ENCODE results near the gene CAPNS2.

The CAPNS2 gene

DNA sequence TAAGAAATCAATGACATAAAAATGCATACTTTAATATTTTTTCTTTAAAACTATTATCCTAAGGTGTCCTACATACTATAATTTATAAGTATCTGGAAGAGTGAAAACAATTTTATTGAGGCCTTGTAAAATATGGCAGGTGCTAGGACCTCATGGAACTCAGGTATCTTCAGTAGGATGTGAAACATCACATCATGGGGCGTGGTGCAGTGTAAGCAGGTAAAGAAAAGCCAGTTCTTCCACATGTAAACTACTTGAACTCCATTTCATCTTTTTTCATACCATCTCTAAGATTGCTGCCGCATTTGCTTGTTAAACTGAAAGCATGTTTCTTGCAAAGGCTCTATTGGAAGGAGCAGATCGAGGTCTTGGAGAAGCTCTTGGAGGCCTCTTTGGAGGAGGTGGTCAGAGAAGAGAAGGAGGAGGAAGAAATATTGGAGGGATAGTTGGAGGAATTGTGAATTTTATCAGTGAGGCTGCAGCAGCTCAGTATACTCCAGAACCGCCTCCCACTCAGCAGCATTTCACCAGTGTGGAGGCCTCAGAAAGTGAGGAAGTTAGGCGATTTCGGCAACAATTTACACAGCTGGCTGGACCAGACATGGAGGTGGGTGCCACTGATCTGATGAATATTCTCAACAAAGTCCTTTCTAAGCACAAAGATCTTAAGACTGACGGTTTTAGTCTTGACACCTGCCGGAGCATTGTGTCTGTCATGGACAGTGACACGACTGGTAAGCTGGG is at the start of gene CAPNS2:
Gene CAPNS2 (plus strand): TSS at position 253 of the 744 bp plus-strand sequence. CDS start 73 bp downstream, at position 326.
- H2AFZ ChIP-seq (ENCODE audit: low read depth): no peak within 1 kb of the TSS
- no peak within 1 kb of the TSS for H3K4me2 ChIP-seq
- no peak within 1 kb of the TSS for H3K4me3 ChIP-seq (IDR thresholded peaks at IDR 0.05; ENCODE audit: insufficient read depth, low read depth, low read length)
- no peak within 1 kb of the TSS for H3K9ac ChIP-seq
- no peaks in the 10 kb centered on the region for H4K20me1 ChIP-seq (ENCODE audit: insufficient read depth)
- TF ChIP-seq, protein P1, sequence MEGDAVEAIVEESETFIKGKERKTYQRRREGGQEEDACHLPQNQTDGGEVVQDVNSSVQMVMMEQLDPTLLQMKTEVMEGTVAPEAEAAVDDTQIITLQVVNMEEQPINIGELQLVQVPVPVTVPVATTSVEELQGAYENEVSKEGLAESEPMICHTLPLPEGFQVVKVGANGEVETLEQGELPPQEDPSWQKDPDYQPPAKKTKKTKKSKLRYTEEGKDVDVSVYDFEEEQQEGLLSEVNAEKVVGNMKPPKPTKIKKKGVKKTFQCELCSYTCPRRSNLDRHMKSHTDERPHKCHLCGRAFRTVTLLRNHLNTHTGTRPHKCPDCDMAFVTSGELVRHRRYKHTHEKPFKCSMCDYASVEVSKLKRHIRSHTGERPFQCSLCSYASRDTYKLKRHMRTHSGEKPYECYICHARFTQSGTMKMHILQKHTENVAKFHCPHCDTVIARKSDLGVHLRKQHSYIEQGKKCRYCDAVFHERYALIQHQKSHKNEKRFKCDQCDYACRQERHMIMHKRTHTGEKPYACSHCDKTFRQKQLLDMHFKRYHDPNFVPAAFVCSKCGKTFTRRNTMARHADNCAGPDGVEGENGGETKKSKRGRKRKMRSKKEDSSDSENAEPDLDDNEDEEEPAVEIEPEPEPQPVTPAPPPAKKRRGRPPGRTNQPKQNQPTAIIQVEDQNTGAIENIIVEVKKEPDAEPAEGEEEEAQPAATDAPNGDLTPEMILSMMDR (conservative IDR thresholded peaks at IDR 0.05; ENCODE audit: low read depth, low read length): no peak
- H3K27me3 ChIP-seq (ENCODE audit: insufficient read depth, low read depth): no peaks in the 10 kb centered on the region
- no peak within 1 kb of the TSS for H3K27ac ChIP-seq
- H3K36me3 ChIP-seq (ENCODE audit: insufficient read depth): no peaks in the 10 kb centered on the region
- no peaks in the 10 kb centered on the region for H3K79me2 ChIP-seq (ENCODE audit: insufficient read depth, low read depth)
- H3K4me1 ChIP-seq (ENCODE audit: low read depth, poor library complexity, severe bottlenecking): no peaks in the 10 kb centered on the region

DNA sequence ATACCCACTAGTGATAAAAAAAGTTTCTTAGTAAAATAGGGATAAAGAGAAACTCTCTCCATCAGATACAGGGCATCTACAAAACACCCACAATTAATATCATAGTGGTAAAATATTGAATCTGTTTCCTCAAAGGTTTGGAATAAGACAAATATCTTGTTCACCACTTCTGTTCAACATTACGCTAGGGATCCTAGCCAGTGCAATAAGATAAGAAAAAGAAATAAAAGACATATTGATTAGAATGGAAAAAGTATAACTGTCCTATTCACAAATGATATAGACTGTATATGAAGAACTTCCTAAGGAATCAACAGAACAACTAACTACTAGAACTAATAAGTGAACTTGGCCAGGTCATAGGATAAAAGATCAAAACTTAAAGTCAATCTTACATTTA is 44.7 kb upstream of the CAPNS2 start:
- Histone ChIP-seq H3K4me3 (IDR thresholded peaks at IDR 0.05; ENCODE audit: insufficient read depth, low read depth, low read length) (no peak overlapping the region), H3K27me3 (ENCODE audit: insufficient read depth, low read depth) (no peaks in the 10 kb centered on the region), H3K27ac (no peak overlapping the region), H3K9ac (no peak overlapping the region), H3K4me1 (ENCODE audit: low read depth, poor library complexity, severe bottlenecking) (no peaks in the 10 kb centered on the region), H3K4me2 (no peak overlapping the region), H2AFZ (ENCODE audit: low read depth) (no peak overlapping the region), H3K79me2 (ENCODE audit: insufficient read depth, low read depth) (no peaks in the 10 kb centered on the region), H3K36me3 (ENCODE audit: insufficient read depth) (no peaks in the 10 kb centered on the region), H4K20me1 (ENCODE audit: insufficient read depth) (no peaks in the 10 kb centered on the region)
- TF ChIP-seq, protein P1 (conservative IDR thresholded peaks at IDR 0.05; ENCODE audit: low read depth, low read length): no peak

GRCh38 chr16:55526441-55526840 is 40.0 kb upstream of the CAPNS2 start:
- Histone ChIP-seq H3K27ac (no peak overlapping the region), H3K9ac (no peak overlapping the region), H2AFZ (ENCODE audit: low read depth) (no peak overlapping the region), H3K4me2 (no peak overlapping the region), H3K4me1 (ENCODE audit: low read depth, poor library complexity, severe bottlenecking) (no peaks in the 10 kb centered on the region), H3K4me3 (IDR thresholded peaks at IDR 0.05; ENCODE audit: insufficient read depth, low read depth, low read length) (no peak overlapping the region), H3K79me2 (ENCODE audit: insufficient read depth, low read depth) (no peaks in the 10 kb centered on the region), H4K20me1 (ENCODE audit: insufficient read depth) (no peaks in the 10 kb centered on the region), H3K36me3 (ENCODE audit: insufficient read depth) (0 out of 2 replicates have a peak, but pooled peaks cover 2% of the 10 kb centered on the region), H3K27me3 (ENCODE audit: insufficient read depth, low read depth) (no peaks in the 10 kb centered on the region)
- TF ChIP-seq, protein P1 (conservative IDR thresholded peaks at IDR 0.05; ENCODE audit: low read depth, low read length): no peak

DNA sequence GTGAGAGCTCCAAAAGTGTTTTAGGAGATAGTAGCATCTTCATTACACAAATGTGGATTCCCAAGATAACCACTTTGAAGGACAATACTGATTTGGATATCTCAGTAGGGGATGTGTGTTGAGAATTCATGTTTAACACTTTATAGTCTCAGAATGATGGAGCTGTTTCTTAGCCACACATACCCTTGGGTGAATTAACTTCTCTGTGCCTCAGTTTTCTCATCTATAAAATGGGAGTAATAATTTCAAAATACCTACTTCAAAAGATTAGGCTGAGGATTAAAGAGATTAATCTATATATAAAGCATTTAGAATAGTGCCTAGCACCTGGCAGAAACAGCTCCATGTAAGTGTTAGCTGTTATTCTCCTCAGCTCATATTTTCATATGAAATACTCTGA is 38.6 kb upstream of the CAPNS2 start:
- Histone ChIP-seq H3K79me2 (ENCODE audit: insufficient read depth, low read depth) (no peaks in the 10 kb centered on the region), H3K9ac (no peak overlapping the region), H3K4me3 (IDR thresholded peaks at IDR 0.05; ENCODE audit: insufficient read depth, low read depth, low read length) (no peak overlapping the region), H3K27ac (no peak overlapping the region), H4K20me1 (ENCODE audit: insufficient read depth) (no peaks in the 10 kb centered on the region), H3K4me2 (no peak overlapping the region), H2AFZ (ENCODE audit: low read depth) (no peak overlapping the region), H3K27me3 (ENCODE audit: insufficient read depth, low read depth) (no peaks in the 10 kb centered on the region), H3K36me3 (ENCODE audit: insufficient read depth) (0 out of 2 replicates have a peak, but pooled peaks cover 2% of the 10 kb centered on the region), H3K4me1 (ENCODE audit: low read depth, poor library complexity, severe bottlenecking) (no peaks in the 10 kb centered on the region)
- TF ChIP-seq, protein P1 (conservative IDR thresholded peaks at IDR 0.05; ENCODE audit: low read depth, low read length): no peak
